GM18870 (cell line): Measurements from ENCODE around the gene ELN.

ENCODE experiments used
- ATAC-seq: cut with Tn5 transposase; IDR thresholded peaks from one replicate; pipeline ENCODE4 v1.9.1; 2021; ENCODE audit warnings: moderate library complexity; ENCODE audit not compliant: unreplicated experiment

Gene ELN

DNA sequence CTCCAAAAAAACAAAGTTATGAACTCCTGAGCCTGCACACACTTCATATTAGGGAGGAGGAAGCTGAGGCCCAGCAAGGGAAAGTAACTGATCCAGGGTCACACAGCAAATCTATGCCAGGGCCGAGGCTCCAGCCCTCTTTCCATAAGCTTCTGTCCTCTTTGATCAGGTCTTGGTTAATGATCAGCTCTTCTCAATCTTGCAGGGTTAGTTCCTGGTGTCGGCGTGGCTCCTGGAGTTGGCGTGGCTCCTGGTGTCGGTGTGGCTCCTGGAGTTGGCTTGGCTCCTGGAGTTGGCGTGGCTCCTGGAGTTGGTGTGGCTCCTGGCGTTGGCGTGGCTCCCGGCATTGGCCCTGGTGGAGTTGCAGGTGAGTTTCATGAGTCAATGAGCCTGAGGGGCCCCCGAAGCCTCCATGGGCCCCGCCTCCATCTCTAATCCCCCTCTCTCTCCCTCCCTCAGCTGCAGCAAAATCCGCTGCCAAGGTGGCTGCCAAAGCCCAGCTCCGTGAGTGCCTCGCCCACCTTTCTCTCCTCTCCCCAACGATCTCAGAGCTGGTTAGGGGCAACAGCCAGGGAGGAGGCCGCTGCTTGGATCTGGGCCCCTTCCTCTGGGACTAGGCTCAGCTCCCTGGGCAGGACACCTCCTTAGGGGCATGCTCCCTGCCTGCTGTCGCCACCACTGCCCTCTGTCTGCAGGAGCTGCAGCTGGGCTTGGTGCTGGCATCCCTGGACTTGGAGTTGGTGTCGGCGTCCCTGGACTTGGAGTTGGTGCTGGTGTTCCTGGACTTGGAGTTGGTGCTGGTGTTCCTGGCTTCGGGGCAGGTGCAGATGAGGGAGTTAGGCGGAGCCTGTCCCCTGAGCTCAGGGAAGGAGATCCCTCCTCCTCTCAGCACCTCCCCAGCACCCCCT is 32.0 kb downstream of the ELN start:
- ATAC-seq, result no peak

GRCh38 chr7:74061840-74062539 is 34.0 kb downstream of the ELN start:
- ATAC-seq, result no peak

DNA sequence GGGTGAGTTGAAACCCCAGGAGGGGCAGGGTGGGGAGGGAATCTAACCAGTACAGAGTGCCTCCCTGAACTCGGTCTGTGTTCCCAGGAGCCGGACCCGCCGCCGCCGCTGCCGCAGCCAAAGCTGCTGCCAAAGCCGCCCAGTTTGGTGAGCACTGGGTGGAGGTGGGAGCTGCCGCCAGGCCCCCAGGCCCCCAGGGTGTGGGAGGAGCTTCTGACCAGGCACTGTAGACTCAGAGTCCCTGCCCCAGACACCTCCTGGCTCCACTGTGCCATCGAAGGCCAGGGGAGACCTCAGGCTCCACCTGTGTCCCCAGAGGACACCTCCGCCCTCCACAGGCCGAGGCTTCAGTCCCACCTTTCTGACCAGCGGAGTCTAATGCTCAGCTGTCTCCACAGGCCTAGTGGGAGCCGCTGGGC is 35.3 kb downstream of the ELN start:
- ATAC-seq, result no peak

- ATAC-seq, result no peak
Observed at GRCh38 chr7:74063646-74064045, 35.7 kb downstream of the ELN start.

DNA sequence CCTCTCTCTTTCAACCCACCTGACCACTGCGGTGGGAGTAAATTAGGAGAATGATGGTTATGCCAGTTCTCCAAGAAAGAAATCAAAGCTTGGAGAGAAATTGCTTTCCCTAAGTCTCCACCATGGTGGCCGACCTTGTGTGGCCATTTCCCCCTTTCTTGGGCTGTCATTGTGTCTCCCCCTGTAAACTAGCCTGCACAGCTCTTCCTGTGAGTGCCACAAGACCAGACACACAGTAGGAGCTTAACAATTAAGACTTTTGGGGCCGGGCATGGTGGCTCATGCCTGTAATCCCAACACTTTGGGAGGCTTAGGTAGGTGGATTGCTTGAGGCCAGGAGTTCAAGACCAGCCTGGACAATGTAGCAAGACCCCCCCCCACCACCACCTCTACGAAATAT is 36.7 kb downstream of the ELN start:
- no peak for ATAC-seq

DNA sequence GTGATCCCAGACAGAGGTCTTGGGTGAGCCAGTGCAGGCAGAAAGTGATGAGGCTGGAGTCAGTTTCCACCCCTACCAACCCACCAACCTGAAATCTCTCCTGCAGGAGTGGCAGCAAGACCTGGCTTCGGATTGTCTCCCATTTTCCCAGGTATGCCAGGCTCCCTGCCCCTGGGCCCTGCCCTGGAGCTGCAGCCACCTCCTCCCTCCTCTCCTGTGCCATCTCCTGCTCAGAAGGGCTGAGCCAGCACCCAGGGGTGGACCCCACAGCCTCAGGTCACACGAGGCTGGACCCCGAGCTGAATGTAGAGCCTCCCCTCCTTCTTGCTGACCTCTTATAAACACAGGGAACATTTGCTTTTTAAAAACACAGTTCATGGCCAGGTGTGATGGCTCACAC is 38.7 kb downstream of the ELN start:
- no peak for ATAC-seq

DNA sequence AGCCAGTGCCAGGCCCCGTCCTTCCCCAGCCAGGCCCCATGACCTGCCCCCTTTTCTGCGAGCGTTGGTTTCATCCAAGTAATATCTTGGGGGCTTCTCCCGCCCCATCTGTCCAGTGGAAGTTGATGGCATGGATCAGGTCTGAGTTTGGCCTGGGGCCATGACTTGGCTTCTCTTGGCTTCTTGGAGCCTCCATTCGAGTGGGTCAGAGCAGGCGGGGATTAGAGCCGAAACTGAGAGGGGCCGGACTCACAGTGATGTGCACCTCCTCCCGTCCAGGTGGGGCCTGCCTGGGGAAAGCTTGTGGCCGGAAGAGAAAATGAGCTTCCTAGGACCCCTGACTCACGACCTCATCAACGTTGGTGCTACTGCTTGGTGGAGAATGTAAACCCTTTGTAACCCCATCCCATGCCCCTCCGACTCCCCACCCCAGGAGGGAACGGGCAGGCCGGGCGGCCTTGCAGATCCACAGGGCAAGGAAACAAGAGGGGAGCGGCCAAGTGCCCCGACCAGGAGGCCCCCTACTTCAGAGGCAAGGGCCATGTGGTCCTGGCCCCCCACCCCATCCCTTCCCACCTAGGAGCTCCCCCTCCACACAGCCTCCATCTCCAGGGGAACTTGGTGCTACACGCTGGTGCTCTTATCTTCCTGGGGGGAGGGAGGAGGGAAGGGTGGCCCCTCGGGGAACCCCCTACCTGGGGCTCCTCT is 40.6 kb downstream of the ELN start:
- ATAC-seq, result no peak

GRCh38 chr7:74069086-74069541 is 41.1 kb downstream of the ELN start:
- no peak for ATAC-seq

GRCh38 chr7:74069790-74070618 is 42.0 kb downstream of the ELN start:
- ATAC-seq, result no peak

- no peak for ATAC-seq
Observed at GRCh38 chr7:74070619-74070921, 42.6 kb downstream of the ELN start.

DNA sequence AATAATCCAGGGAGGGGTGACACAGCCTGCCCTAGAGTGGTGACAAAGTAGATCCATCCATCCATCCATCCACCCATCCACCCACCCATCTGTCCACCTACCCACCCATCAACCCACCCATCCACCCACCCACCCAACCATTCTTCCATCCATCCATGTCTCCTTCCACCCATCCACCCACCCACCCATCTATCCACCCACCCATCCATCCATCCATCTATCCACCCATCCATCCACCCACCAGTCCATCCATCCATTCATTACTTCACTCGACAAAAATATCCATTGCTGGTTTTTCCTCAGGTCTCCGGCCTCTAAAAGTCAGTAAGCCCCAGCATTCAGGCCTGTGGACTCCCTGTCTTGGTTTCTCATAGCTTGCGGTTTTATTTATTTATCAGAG is 43.1 kb downstream of the ELN start:
- no peak for ATAC-seq

DNA sequence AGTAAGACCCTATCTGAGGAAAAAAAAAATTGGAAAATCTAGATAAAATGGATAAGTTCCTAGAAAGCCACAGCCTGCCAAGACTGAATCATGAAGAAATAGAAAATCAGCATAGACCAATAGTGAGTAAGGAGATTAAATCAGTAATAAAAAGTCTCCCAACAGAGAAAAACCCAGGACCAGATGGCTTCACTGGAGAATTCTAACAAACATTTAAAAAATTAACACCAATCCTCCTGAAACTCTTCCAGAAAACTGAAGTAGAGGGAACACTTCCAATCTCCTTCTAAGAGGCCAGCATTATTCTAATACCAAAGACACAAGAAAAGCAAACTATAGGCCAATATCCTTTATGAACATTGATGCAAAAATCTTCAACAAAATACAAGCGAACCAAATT is 46.8 kb downstream of the ELN start:
- no peak for ATAC-seq

GRCh38 chr7:74078461-74078860 is 50.5 kb downstream of the ELN start:
- ATAC-seq, result no peak

DNA sequence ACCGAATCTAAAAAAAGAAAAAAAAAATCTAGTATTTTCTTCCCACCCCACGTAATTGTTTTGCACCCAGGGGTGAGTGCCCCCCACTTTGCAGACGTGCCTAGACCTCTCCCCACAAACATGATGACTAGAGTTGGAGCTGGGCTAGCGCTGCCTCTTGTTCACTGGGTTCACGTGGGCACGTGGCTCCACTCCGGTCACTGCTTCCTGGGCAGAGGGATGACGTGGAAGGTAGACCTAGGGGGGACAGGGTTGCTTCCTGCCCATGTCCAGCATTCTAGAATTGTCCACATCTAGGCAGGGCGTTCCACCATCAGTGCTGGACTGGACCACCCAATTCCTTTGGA is 54.8 kb downstream of the ELN start:
- no peak for ATAC-seq

- ATAC-seq, result no peak
Observed at GRCh38 chr7:74083117-74083876, 55.3 kb downstream of the ELN start, which contains the start of gene LIMK1. Gene LIMK1 (plus strand): TSS chr7:74083804. CDS start chr7:74083991, 187 bp downstream.

DNA sequence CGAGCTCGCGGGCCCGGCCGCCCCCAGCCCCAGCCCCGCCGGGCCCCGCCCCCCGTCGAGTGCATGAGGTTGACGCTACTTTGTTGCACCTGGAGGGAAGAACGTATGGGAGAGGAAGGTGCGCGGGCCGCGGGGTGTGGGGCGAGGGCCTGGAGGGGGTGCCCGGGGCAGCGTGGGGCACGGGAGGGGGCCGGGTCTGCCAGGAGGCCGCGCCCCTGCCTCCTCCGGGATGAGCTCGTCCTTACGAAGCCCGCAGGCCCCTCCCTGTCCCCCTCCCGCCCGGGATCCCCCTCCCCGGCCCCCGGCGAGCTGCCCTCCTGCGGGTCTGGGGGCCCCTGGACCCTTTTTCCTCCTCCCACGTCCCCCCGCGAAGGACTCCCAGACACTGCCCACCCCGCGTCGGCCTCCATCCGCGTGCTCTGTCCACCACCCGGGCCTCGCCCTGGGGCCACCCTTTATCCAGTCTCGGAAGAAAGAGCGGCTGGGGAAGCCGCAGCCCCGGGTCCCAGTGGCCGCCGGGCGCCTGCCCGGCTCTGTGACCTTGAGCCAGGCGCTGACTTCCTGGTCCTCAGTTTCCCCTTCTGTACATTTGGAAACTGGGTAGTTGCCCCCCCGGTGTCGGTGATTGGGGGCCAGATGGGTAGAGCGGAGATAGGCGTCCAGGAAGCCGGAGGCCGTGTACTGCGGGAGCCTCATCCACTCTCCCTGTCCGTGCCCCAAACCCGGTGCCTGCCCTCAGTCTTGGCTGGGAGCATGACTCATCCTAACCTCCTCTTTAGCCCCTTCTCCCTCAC is 56.2 kb downstream of the ELN start:
- no peak for ATAC-seq

DNA sequence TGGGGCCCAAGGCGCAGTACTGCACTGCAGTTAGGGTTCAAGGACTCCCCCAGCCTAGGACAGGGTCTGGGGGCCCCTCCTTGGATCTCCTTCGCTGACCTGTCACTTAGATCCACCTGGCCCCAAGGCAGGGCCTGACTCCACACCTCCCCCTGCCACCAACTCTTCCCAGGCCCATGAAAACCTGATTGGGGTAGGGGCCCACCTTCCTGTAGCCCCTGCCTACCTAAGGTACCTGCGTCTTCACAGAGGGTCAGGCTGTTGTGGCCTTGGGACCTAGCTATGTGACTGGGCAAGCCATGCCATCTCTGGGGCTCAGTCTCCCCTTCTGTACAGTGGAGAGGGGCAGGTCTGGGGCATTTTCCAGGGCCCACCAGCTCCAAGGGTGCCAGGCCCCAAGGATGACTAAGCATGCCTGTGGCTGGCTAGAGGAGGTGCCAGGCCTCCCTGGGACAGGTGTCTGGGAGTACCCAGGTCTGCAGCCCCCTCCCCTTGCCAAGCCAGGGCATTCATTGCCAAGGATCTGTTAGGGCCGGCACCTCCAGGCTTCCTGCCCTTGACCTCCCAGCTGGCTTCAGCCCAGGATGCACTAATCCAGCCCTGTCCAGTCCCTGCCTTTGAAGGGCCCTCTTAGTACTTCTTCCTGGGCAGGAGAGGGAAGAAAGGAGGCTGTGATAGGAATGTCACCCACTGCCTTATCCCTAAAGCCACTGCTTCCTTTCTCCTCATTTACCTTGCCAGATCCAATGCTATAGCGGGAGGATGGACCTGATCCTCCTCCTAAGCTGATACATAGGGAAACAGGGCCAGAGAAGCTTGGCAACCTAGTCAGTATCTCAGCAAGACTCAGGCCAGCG is 57.0 kb downstream of the ELN start:
- no peak for ATAC-seq

DNA sequence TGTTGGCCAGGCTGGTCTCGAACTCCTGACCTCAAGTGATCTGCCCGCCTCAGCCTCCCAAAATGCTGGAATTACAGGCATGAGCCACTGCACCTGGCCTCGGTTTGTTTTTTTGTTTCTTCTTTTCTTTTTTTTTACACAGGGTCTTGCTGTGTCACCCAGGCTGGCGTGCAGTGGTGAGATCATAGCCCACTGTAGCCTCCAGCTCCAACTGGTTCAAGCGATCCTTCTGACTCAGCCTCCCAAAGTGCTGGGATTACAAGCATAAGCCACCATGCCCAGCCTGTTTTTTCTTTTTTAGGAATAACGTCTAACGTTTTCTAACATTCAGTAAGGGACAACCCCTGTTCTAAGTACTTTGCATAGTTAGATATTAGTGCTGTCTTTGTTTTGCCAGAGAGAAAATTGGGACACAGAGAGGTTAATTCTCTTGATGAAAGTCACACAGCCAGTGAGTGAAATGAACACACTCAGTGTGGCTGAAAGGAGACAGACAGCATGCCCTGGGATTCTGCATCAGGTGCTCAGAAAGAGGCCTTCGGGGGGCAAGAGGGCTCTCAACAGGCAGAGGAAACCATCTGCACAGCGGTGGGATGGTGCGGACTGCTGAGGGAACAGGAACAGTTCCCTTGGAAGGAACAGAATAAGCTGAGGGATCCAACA is 59.9 kb downstream of the ELN start:
- no peak for ATAC-seq
